ENCODE measurements around the gene ANAPC15. TPM values are rescaled to one million over a fixed set of nuclear protein-coding genes. Genes with fewer than 3 reads are reported as not detected.

ANAPC15 gene
- total and polyA plus RNA-seq, 9 of the 15 experiments (the other 6 are each of a cell fraction or from before 2014, with no cell fraction given): 53.0 to 254 (median 75.7) TPM

GRCh38 chr11:72125956-72126355 lies 13.5 kb upstream of the ANAPC15 start:
- H4K20me1 ChIP-seq (replicated peaks; ENCODE audit: control insufficient read depth, insufficient read depth, low read length): no peaks in the 10 kb centered on the region
- ATAC-seq: no peak
- no peaks in the 10 kb centered on the region; the same call in 1 of the 2 replicates for H3K9me3 ChIP-seq (replicated peaks; ENCODE audit: control insufficient read depth, insufficient read depth, low read depth, low read length)
- in situ Hi-C loops (cut with MboI) (no loop called here), intact Hi-C loops (cut with micrococcal nuclease) (no loop called here)
- no peak for FAIRE-seq
- H3K79me2 ChIP-seq (ENCODE audit: control insufficient read depth, insufficient read depth, low read length): no peaks in the 10 kb centered on the region
- H3K27me3 ChIP-seq (ENCODE audit: control insufficient read depth in 2 of 2, insufficient read depth in 2 of 2, low read length in 2 of 2): no peaks in the 10 kb centered on the region
- H3K9me1 ChIP-seq (ENCODE audit: control insufficient read depth, insufficient read depth, low read length): no peaks in the 10 kb centered on the region
- ChIA-PET POLR2A (interaction anchor here (0.7 to 1.2 kb wide), 5 partner anchors 10 to 14 kb away, joined by 3 to 5 read pairs (median 3); partner anchors contain the start of genes ANAPC15 and FOLR3), CTCF (ENCODE audit: low intra/inter-chr PET ratio) (no interaction called here)
- no peak overlapping the region for H3K4me3 ChIP-seq
- 0% methylated on average over 1 of the region's 1 CpG for WGBS (ENCODE audit: insufficient coverage, low coverage, missing lambda C conversion rate)
- TF ChIP-seq RBM15 (IDR thresholded peaks at IDR 0.05; ENCODE audit: insufficient read depth, low read length) (no peak), RBM14 (IDR thresholded peaks at IDR 0.05; ENCODE audit: borderline replicate concordance, insufficient read depth, low read depth, low read length) (no peak), ZSCAN29 (IDR thresholded peaks at IDR 0.05) (no peak), TAL1 (IDR thresholded peaks at IDR 0.05) (no peak), BDP1 (IDR thresholded peaks at IDR 0.05; ENCODE audit: insufficient read depth, insufficient read length) (no peak), HLTF (IDR thresholded peaks at IDR 0.05) (no peak), ARID2 (IDR thresholded peaks at IDR 0.05) (no peak), BRCA1 (IDR thresholded peaks at IDR 0.05) (no peak), BRCA1 (CRISPR knock-in tag; IDR thresholded peaks at IDR 0.05) (no peak), NBN (IDR thresholded peaks at IDR 0.05; ENCODE audit: low read depth) (no peak), MTA2 (IDR thresholded peaks at IDR 0.05; ENCODE audit: low read depth) (no peak), ZNF766 (CRISPR knock-in tag; conservative IDR thresholded peaks at IDR 0.05) (no peak), ZNF77 (CRISPR knock-in tag; IDR thresholded peaks at IDR 0.05) (no peak), CTCFL (IDR thresholded peaks at IDR 0.05; ENCODE audit: borderline replicate concordance, insufficient read depth, low read depth, low read length, poor library complexity, severe bottlenecking) (no peak), MCM2 (IDR thresholded peaks at IDR 0.05; ENCODE audit: low read depth) (no peak), MCM3 (IDR thresholded peaks at IDR 0.05) (no peak), HEY1 (CRISPR knock-in tag; IDR thresholded peaks at IDR 0.05; ENCODE audit: borderline replicate concordance) (no peak), MED1 (CRISPR knock-in tag; IDR thresholded peaks at IDR 0.05; ENCODE audit: borderline replicate concordance) (no peak)
- TF ChIP-seq, protein P1, sequence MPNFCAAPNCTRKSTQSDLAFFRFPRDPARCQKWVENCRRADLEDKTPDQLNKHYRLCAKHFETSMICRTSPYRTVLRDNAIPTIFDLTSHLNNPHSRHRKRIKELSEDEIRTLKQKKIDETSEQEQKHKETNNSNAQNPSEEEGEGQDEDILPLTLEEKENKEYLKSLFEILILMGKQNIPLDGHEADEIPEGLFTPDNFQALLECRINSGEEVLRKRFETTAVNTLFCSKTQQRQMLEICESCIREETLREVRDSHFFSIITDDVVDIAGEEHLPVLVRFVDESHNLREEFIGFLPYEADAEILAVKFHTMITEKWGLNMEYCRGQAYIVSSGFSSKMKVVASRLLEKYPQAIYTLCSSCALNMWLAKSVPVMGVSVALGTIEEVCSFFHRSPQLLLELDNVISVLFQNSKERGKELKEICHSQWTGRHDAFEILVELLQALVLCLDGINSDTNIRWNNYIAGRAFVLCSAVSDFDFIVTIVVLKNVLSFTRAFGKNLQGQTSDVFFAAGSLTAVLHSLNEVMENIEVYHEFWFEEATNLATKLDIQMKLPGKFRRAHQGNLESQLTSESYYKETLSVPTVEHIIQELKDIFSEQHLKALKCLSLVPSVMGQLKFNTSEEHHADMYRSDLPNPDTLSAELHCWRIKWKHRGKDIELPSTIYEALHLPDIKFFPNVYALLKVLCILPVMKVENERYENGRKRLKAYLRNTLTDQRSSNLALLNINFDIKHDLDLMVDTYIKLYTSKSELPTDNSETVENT (CRISPR knock-in tag; IDR thresholded peaks at IDR 0.05): no peak
- H3K4me1 ChIP-seq (replicated peaks in 1 of 2; ENCODE audit: control insufficient read depth in 2 of 2, insufficient read depth in 2 of 2, low read length in 2 of 2): peaks cover 12 to 17% of the 10 kb centered on the region in 2 experiments
- H3K36me3 ChIP-seq (ENCODE audit: control insufficient read depth, insufficient read depth, low read length): no peaks in the 10 kb centered on the region
- BruUV-seq (replicated peaks): no TSS peak
- DNase-seq (ENCODE audit: extremely low read depth in 1 of 4, low spot score in 3 of 4): no peak
- no peak overlapping the region for H3K4me2 ChIP-seq (ENCODE audit: insufficient read depth, low read length)
- no peak overlapping the region for H3K27ac ChIP-seq (ENCODE audit: extremely low read depth, low read depth, low read length)
- no peak overlapping the region for H2AFZ ChIP-seq (ENCODE audit: low read depth, low read length)
- H3K9ac ChIP-seq (ENCODE audit: insufficient read depth in 1 of 2, low read depth in 2 of 2, low read length in 2 of 2): no peak overlapping the region
